GM23248 (cell line): ENCODE data around the gene RAD51B.

Experiments
- EZH2 ChIP-seq: fragments of 200-600 bp; sonication (generic); IDR thresholded peaks from 2 replicates; pipeline ENCODE4 v1.6.1; 2018; ENCODE audit warnings: antibody characterized with exemption, mild to moderate bottlenecking; ENCODE audit not compliant: insufficient read depth, poor library complexity, severe bottlenecking
- EZH2phosphoT487 ChIP-seq: fragments of 200-600 bp; sonication (generic); IDR thresholded peaks from 2 replicates; pipeline ENCODE4 v1.6.1; 2018; ENCODE audit warnings: antibody characterized with exemption, moderate library complexity, mild to moderate bottlenecking, low read depth; ENCODE audit not compliant: insufficient read depth

DNA sequence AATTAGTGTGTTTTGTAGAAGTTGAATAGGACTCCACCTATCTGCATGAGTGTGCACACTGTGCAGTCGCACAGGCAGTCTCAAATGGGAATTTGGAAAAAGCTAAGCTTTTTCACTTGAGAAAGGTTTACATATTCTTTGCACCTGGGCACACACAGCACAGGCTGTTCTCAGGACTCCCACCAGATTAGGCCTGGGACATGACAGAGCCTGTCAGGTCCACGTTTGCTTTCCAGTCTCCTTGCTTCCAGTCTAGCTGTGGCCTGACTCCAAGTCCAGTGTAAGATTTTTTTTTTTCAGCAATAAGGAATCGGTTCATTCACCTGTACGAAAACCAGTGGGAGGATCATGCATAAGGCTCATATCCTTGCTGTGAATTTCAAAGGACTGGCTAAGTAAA is 792.0 kb downstream of the RAD51B start:
- no peak for TF ChIP-seq EZH2phosphoT487
- TF ChIP-seq EZH2, result no peak
